HepG2 (cell line): ENCODE data around the gene KIF19. TPM values are rescaled to one million over a fixed set of nuclear protein-coding genes. Genes with fewer than 3 reads are reported as not detected.

Experiments used
- ATAC-seq: fragments of 200-7000 bp; cut with Tn5 transposase; 3 replicates; pipeline ENCODE4 v1.9.1; 2020; ENCODE audit warnings: mild to moderate bottlenecking, moderate library complexity
- BruUV-seq: library from RNA; stranded (reverse); fragments of 400-500 nt; replicated peaks from 2 replicates; lab custom pipeline; 2021; lab: Mats Ljungman, UMichigan
- CTCF ChIA-PET: fragments of 300-600 bp; formaldehyde crosslinking; extraction: SDS; loops from one replicate; lab custom pipeline; 2021; ENCODE audit warnings: low total read pairs, inconsistent platforms, low intra/inter-chr PET ratio; lab: Yijun Ruan, JAX
- POLR2A ChIA-PET: fragments of 350-600 bp; sonication (Branson Sonifier 250); formaldehyde crosslinking; loops from one replicate; lab custom pipeline; 2020; ENCODE audit warnings: antibody characterized with exemption, inconsistent platforms; lab: Yijun Ruan, JAX
- DNase-seq: peaks from one replicate; pipeline ENCODE4 v3.0.0-alpha.2; 2015; ENCODE audit warnings: low spot score
- FAIRE-seq: peaks from 3 replicates; lab custom pipeline; 2011; peaks lifted over from hg19 to GRCh38; lab: Jason Lieb, UNC
- H2AFZ ChIP-seq: one replicate; pipeline ENCODE4 v1.6.1; 2011; ENCODE audit warnings: low read length, inconsistent platforms
- H3K27ac ChIP-seq: fragments of 300-600 bp; 3 replicates; pipeline ENCODE4 v1.8.0; 2011; ENCODE audit warnings: mixed run types, mild to moderate bottlenecking, mixed read lengths, low read length, inconsistent platforms; ENCODE audit not compliant: insufficient read depth; ENCODE audit errors: extremely low read length
- H3K27me3 ChIP-seq, 2 experiments: fragments of 200-600 bp in 1 of 2; 2 replicates in 1 of 2; 3 replicates in 1 of 2; pipeline versions ENCODE4 v1.6.0 to v1.8.0; 2011; ENCODE audit warnings: low read length in 2 of 2, mild to moderate bottlenecking in 2 of 2, moderate library complexity in 2 of 2, inconsistent platforms in 1 of 2; ENCODE audit not compliant: insufficient read depth in 2 of 2, control insufficient read depth in 1 of 2
- H3K36me3 ChIP-seq, 2 experiments: fragments of 200-600 bp in 1 of 2; replicated peaks in 1 of 2; 2 replicates in 1 of 2; 3 replicates in 1 of 2; pipeline versions ENCODE4 v1.5.1 to v1.8.0; 2011; ENCODE audit warnings: low read length in 2 of 2, inconsistent platforms in 1 of 2; ENCODE audit not compliant: insufficient read depth in 2 of 2, control insufficient read depth in 1 of 2
- H3K4me1 ChIP-seq: 2 replicates; pipeline ENCODE4 v1.5.1; 2012; ENCODE audit warnings: low read length, inconsistent platforms; ENCODE audit not compliant: insufficient read depth
- H3K4me2 ChIP-seq: 2 replicates; pipeline ENCODE4 v1.6.0; 2011; ENCODE audit warnings: low read depth, low read length, inconsistent platforms
- H3K4me3 ChIP-seq, 3 experiments: fragments of 200-600 bp in 1 of 3; sonication (generic), shearing (Covaris generic) in 1 of 3; replicated peaks in 1 of 3; 2 replicates each; pipeline ENCODE4 v1.5.1; 2011 to 2016; ENCODE audit warnings: low read length in 3 of 3, inconsistent platforms in 2 of 3, low read depth in 2 of 3, mild to moderate bottlenecking in 2 of 3, control low read depth in 1 of 3, mixed read lengths in 1 of 3; ENCODE audit not compliant: insufficient read depth in 1 of 3
- H3K79me2 ChIP-seq: one replicate; pipeline ENCODE4 v1.6.1; 2011; ENCODE audit warnings: low read length, inconsistent platforms; ENCODE audit not compliant: insufficient read depth
- H3K9ac ChIP-seq: 2 replicates; pipeline ENCODE4 v1.6.0; 2011; ENCODE audit warnings: mild to moderate bottlenecking, low read depth, low read length, inconsistent platforms; ENCODE audit not compliant: insufficient read depth
- H3K9me3 ChIP-seq: 2 replicates; pipeline ENCODE4 v1.5.1; 2012; ENCODE audit warnings: mild to moderate bottlenecking, low read length
- H4K20me1 ChIP-seq: 2 replicates; pipeline ENCODE4 v1.6.0; 2011; ENCODE audit warnings: inconsistent platforms, mild to moderate bottlenecking, low read length, moderate library complexity; ENCODE audit not compliant: insufficient read depth
- CREBL2 ChIP-seq: sonication (generic); formaldehyde crosslinking; IDR thresholded peaks from 2 replicates; pipeline ENCODE4 v1.8.1; 2023; ENCODE audit warnings: missing genetic modification reagents, mild to moderate bottlenecking, borderline replicate concordance
- EZH2 ChIP-seq: conservative IDR thresholded peaks from 2 replicates; pipeline ENCODE4 v1.6.1; 2012; ENCODE audit warnings: mild to moderate bottlenecking, low read depth, low read length, moderate library complexity
- FLYWCH1 ChIP-seq: sonication (generic); formaldehyde crosslinking; IDR thresholded peaks from 2 replicates; pipeline ENCODE4 v1.8.1; 2023; ENCODE audit warnings: mild to moderate bottlenecking, missing genetic modification reagents
- IRF1 ChIP-seq: sonication (generic); formaldehyde crosslinking; IDR thresholded peaks from 2 replicates; pipeline ENCODE4 v1.4.0; 2020; ENCODE audit warnings: low read depth, mild to moderate bottlenecking, missing genetic modification reagents
- KDM1A ChIP-seq: IDR thresholded peaks from 2 replicates; pipeline ENCODE4 v1.6.1; 2016; ENCODE audit warnings: missing compliant biosample characterization
- PCBP2 ChIP-seq: fragments of 200-400 bp; formaldehyde crosslinking; optimal IDR thresholded peaks from 2 replicates; pipeline ENCODE3; 2018; ENCODE audit warnings: low read length, low read depth; ENCODE audit not compliant: poor library complexity, severe bottlenecking
- SP1 ChIP-seq, 2 experiments: fragments of 450-650 bp in 1 of 2; sonication (generic) in 1 of 2; formaldehyde crosslinking in 1 of 2; IDR thresholded peaks; 2 replicates each; pipeline versions ENCODE4 v1.4.0 to v1.6.1; 2016 to 2020; ENCODE audit warnings: missing genetic modification reagents in 1 of 2
- TRAFD1 ChIP-seq: sonication (generic); formaldehyde crosslinking; IDR thresholded peaks from 2 replicates; pipeline ENCODE4 v1.5.1; 2020; ENCODE audit warnings: missing genetic modification reagents, mild to moderate bottlenecking, borderline replicate concordance
- YEATS2 ChIP-seq: sonication (generic); formaldehyde crosslinking; IDR thresholded peaks from 2 replicates; pipeline ENCODE4 v1.4.0; 2020; ENCODE audit warnings: missing genetic modification reagents, borderline replicate concordance
- ZBTB7B ChIP-seq: sonication (generic); formaldehyde crosslinking; IDR thresholded peaks from 2 replicates; pipeline ENCODE4 v1.4.0; 2020; ENCODE audit warnings: missing genetic modification reagents
- ZNF768 ChIP-seq: sonication (generic); formaldehyde crosslinking; IDR thresholded peaks from 2 replicates; pipeline ENCODE4 v1.4.0; 2020; ENCODE audit warnings: missing genetic modification reagents
- WGBS: methylation state at CpG from one replicate; pipeline ENCODE4 v1.1.6; 2017; ENCODE audit warnings: low lambda C conversion rate; 5-methylcytosine and 5-hydroxymethylcytosine counted together
- in situ Hi-C: cut with HindIII; loops from 2 replicates; pipeline ENCODE4 v1.10.0; 2017; ENCODE audit warnings: low pct_unique_long_range_greater_than_20kb; ENCODE audit not compliant: extremely low pct_ligation_motif_present
- intact Hi-C: fragments of 100-400 bp; cut with micrococcal nuclease; formaldehyde crosslinking; loops from one replicate; pipeline ENCODE4 v1.10.0; 2022; ENCODE audit not compliant: unreplicated experiment
- polyA plus RNA-seq, 8 experiments: library from polyadenylated mRNA; depleted of rRNA in 3 of 8; stranded (reverse) in 7 of 8; unstranded in 1 of 8; fragments of >200 nt; fragmentation: Illumina TruSeq in 4 of 8; extraction: Trizol in 4 of 8; gene quantifications; 2 replicates each; pipeline versions ENCODE4 v1.2.1 to v1.2.3, GENCODE V29; 2011 to 2016; ENCODE audit warnings: low read depth in 4 of 8, missing spikeins in 1 of 8, mixed read lengths in 1 of 8; ENCODE audit not compliant: insufficient read depth in 1 of 8
- total RNA-seq, 5 experiments: library from RNA; depleted of rRNA; stranded (reverse); fragments of >200 nt; fragmentation: Illumina TruSeq; extraction: Trizol; gene quantifications; 2 replicates each; pipeline ENCODE4 v1.2.3, GENCODE V29; 2016; ENCODE audit warnings: low read depth in 1 of 5
- TF ChIP-seq, protein P1 (sequence below): sonication (generic); formaldehyde crosslinking; IDR thresholded peaks from 2 replicates; pipeline ENCODE4 v1.4.0; 2020; ENCODE audit warnings: missing genetic modification reagents

The KIF19 gene
- total and polyA plus RNA-seq, 2 of the 13 experiments (the other 11 are each of a cell fraction or from before 2014, with no cell fraction given): not detected

GRCh38 chr17:74334393-74335039 lies 8.5 kb downstream of the KIF19 start:
- CTCF ChIA-PET: no interaction called here
- no TSS peak for BruUV-seq
- ATAC-seq (no peak), DNase-seq (no peak), FAIRE-seq (no peak)
- TF ChIP-seq SP1 (IDR thresholded peaks at IDR 0.05) (no peak), SP1 (CRISPR knock-in tag; IDR thresholded peaks at IDR 0.05) (no peak), ZNF768 (CRISPR knock-in tag) (peak; percentile 17; the same call in 1 of the 2 replicates), KDM1A (no peak)
- 15% methylated on average over 2 of the region's 2 CpGs for WGBS
- Histone ChIP-seq H3K36me3 (no peaks in the 10 kb centered on the region), H3K9me3 (no peaks in the 10 kb centered on the region), H4K20me1 (no peaks in the 10 kb centered on the region), H3K4me2 (no peak overlapping the region), H3K4me1 (no peaks in the 10 kb centered on the region), H3K79me2 (no peaks in the 10 kb centered on the region), H3K9ac (no peak overlapping the region), H3K27ac (no peak overlapping the region), H3K4me3 (no peak overlapping the region), H3K27me3 (peaks cover 7 to 52% of the 10 kb centered on the region in 2 experiments), H2AFZ (no peak overlapping the region)
- intact Hi-C loops: no loop called here
- in situ Hi-C loops: no loop called here
- POLR2A ChIA-PET: no interaction called here

- no peak for ATAC-seq
- Histone ChIP-seq H3K4me3 (no peak overlapping the region), H3K9me3 (no peaks in the 10 kb centered on the region), H3K4me1 (peaks cover 6% of the 10 kb centered on the region), H4K20me1 (no peaks in the 10 kb centered on the region), H3K36me3 (no peaks in the 10 kb centered on the region), H3K27me3 (peaks cover 10 to 51% of the 10 kb centered on the region in 2 experiments; a peak in 4 of 5 replicates), H3K79me2 (no peaks in the 10 kb centered on the region), H3K4me2 (no peak overlapping the region), H3K27ac (no peak overlapping the region), H3K9ac (no peak overlapping the region), H2AFZ (no peak overlapping the region)
- intact Hi-C loops: no loop called here
- ChIA-PET POLR2A (no interaction called here), CTCF (no interaction called here)
- no peak for DNase-seq
- in situ Hi-C loops: no loop called here
- FAIRE-seq: no peak
- 45% methylated on average over 2 of the region's 5 CpGs for WGBS
- no TSS peak for BruUV-seq
- no peak for TF ChIP-seq IRF1
- no peak for TF ChIP-seq ZBTB7B (CRISPR knock-in tag)
- TF ChIP-seq YEATS2 (CRISPR knock-in tag): no peak
- TF ChIP-seq CREBL2 (CRISPR knock-in tag): no peak
- TF ChIP-seq TRAFD1: no peak
- no peak for TF ChIP-seq FLYWCH1
- no peak for TF ChIP-seq PCBP2
- TF ChIP-seq, protein P1, sequence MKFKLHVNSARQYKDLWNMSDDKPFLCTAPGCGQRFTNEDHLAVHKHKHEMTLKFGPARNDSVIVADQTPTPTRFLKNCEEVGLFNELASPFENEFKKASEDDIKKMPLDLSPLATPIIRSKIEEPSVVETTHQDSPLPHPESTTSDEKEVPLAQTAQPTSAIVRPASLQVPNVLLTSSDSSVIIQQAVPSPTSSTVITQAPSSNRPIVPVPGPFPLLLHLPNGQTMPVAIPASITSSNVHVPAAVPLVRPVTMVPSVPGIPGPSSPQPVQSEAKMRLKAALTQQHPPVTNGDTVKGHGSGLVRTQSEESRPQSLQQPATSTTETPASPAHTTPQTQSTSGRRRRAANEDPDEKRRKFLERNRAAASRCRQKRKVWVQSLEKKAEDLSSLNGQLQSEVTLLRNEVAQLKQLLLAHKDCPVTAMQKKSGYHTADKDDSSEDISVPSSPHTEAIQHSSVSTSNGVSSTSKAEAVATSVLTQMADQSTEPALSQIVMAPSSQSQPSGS (CRISPR knock-in tag): no peak
- no peak for TF ChIP-seq EZH2
Observed at GRCh38 chr17:74335529-74336062, 9.6 kb downstream of the KIF19 start.
